ENCODE measurements around the gene METTL23.
"Not testable (repeated sequence)": the region's sequence is repeated elsewhere in the genome, so short reads cannot be mapped to it uniquely, and the experiment has no call there.

The METTL23 gene

DNA sequence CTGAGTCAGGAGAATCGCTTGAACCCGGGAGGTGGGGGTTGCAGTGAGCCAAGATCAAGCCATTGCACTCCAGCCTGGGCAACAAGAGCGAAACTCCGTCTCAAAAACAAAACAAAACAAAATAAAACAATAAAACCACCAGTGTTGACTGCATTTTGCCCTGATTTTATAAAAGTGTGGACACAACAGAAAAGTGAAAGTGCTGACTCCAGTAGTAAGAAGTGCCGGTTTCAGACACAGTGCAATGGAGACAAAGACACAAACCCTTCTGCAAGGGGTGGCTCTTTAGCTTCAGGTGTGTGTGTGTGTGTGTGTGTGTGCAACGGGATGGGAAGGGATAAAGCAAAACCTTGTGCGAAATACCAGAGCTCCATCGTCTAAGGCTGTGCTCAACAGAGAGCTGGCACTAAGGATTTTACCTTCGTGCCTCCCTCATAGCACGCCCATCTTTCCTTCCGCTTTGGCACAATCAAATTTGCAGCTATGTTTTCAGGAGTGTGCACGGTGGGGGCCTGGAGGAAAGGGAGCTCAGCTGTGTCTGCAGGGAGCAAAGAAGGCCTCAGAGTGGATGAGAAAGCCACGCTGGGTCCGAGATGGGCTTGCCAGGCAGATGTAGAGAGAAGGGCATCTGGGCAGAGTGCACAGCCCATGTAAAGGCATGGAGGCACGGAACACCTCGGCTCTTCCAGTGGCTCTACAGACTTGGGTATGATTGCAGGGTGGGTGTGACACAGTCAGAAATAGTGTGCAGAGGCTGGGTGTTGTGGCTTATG is 31.4 kb upstream of the METTL23 start:
- DNase-seq (ENCODE audit: low read depth), result no peak

DNA sequence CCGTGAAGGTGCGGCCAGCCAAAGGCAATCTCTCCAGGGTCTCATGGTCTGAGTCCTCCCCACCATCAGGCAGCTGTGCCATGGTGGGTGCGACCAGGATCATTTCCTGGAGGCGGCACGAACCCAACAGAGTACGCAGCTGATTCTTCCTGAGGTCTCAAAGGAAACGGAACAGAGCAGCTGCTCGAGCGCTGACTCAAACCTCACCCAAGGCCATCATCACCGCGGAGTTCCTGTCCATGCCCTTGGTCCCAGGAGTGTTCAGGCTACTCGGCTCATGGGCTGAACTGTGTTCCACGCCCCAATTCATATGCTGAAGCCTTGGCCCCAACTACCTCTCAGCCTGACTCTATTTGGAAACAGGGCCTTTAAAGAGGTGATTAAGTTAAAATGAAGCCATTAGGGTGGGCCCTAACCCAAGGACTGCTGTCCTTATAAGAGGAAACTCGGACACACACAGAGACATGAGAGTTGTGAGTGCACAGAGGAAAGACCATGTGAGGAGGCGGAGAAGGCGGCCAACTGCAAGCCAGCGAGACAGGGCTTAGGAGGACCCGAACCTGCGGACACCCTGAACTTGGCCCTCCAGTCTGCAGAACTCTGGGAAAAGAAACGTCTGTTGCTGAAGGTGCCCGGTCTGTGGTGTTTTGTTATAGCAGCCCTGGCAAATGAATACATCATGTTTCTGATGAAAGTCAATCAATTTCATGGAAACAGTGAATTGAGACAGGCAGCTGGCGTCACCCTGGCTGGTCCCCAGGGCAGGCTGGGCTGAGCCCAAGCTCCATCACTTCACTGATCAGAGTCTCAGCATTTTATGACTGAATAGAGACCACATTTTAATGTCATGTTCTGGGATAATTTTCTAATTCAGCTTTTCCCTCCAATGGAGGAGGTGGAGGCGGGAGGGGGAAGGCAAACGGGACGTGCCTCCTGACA is 29.6 kb upstream of the METTL23 start:
- DNase-seq (ENCODE audit: low read depth), result no peak

DNA sequence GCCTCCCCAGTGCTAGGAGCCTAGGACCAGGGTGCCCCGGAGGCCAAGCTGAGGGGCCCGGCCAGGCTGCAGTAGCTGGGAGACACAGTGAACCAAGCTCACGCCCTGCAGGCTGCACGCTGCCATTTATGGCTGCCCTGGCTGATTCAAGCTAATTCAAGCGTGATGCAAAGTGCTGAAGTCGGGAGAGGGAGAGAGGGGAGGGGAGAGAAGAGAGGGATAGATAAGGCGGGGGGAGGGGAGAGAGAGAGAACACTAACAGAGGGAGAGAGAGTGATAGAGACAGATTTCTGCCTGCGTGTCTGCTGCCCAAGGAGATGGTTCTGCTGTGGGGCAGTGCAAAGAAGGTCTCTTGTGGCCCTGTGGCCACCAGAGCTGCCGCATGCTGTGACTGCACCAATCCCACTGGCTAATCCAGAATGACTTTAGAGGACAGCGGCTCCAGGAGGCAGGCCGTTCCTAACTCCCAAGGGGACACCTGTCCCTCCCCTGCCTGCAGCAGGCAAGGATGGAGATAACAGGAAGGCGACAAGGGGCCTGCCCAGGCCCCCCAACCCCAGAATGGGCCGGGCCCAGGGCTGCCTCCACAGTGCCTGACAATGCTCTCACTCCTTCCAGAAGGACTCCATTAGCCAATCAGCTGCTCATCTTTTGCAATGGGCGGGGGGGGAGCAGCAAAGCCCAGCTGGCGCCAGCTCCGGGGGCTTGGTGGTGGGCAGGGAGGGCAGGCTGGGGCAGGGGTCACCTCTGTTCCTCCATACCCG is 28.8 kb upstream of the METTL23 start:
- DNase-seq (ENCODE audit: low read depth), result no peak

DNA sequence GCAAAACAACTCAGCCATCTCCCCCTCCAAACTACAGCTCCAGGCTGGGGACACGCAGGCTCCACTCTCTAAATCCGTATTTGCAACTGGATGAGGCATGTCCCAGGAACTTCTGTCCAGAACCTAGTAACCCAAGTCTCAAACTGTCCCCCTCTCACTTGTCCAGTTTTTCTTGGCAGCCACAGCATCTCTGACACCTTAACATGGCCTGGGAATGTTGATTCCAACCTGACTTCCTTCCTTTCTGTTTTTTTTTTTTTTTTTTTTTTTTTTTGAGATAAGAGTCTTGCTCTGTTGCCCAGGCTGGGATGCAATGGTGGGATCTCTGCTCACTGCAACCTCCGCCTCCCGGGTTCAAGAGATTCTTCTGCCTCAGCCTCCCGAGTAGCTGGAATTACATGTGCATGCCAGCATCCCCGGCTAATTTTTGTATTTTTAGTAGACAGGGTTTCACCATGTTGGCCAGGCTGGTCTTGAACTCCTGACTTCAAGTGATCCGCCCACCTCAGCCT is 28.1 kb upstream of the METTL23 start:
- not testable (repeated sequence) for DNase-seq (ENCODE audit: low read depth)

DNA sequence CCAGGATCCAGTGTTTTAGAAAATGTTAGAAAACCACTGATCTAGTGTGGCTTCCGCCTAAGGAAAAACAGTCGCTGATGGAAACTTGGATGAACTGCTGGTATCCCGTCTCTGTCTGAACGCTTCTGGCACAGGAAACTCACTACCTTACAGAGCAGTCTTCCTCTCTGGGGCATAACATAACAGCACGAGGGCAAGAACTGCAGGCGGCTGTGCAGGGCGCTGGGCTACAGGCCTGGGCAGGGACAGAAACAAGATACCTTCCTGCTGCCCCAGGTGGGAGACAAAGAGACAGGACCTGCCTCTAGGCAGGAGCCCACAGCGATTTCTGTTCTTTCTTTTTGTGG is 26.4 kb upstream of the METTL23 start:
- no peak for DNase-seq (ENCODE audit: low read depth)

DNA sequence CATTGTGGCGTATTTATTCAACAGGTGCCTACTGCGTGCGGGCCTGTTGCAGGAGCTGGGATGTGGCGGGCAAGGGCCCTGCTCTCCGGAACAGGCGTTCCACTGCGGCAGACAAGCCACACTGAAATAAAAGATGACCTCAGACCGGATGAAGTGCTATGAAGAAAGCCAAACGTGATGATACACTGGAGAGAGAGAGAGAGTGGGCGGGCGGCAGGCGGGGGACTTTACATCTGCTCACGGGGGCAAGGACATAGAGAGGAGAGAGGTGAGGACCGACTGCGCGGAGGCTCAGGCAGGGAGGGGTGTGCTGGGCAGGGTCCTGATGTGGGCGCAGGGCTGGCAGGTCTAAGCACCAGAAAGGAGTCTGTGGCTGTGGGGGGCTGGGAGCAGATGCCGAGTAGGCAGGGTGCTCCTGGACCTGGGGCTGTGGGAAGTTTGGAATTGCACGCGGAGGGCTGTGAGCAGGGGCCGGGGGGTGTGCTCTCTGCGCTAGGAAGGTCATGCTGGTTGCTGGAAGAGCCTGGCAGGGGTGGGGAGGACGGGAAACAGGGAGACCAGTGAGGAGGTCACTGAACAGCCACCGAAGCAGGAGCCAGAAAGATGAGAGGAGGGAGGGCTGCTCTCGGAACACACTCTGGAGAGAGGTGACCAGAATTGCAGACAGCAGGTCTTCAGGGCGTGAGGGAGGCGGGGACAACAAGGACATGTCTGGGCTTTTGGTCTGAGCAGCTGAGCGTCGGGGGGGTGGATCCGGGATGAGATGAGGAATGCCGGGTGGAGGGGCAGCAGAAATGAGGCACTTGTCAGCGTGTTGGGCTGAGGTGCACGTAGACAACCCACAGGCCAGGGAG is 25.8 kb upstream of the METTL23 start:
- DNase-seq (ENCODE audit: low read depth), result no peak

DNA sequence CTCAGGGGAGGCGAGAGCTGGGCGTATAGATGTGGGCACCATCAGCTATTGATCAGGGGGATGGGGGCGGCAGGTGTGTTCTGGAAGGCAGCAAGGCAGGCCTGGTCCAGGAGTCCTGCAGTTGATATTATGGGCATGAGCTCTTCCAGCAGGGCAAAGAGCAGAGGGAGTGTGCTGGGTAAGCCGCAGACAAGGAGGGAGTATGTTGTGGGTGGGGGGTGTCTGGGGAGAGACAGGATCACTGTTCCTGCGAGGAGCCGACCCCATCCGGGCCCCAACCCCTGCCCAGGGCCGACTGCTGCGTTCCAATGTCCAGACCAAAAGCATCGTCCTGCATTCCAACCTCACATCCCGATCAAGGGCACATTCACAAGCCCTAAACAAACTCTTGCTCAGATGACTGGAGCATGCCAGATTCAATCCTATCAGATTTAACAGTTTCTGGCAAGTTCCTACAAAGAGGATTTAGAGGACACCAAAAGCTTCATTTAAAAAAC is 25.1 kb upstream of the METTL23 start:
- DNase-seq (ENCODE audit: low read depth), result no peak

DNA sequence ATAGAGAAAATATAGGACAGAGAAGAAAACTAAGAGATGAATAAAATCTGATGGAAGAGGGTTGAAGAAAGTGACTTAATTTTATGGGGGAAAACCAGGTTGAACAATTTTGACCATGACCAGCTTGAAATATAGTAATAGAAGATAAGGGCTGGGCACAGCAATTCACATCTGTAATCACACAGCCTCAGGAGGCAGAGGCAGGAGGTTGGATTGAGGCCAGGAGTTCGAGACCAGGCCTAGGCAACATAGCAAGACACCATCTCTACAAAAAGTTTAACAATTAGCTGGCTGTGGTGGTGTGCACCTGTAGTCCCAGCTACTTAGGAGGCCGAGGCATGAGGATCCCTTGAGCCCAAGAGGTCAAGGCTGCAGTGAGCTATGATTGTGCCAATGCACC is 24.6 kb upstream of the METTL23 start:
- DNase-seq (ENCODE audit: low read depth), result no peak

DNA sequence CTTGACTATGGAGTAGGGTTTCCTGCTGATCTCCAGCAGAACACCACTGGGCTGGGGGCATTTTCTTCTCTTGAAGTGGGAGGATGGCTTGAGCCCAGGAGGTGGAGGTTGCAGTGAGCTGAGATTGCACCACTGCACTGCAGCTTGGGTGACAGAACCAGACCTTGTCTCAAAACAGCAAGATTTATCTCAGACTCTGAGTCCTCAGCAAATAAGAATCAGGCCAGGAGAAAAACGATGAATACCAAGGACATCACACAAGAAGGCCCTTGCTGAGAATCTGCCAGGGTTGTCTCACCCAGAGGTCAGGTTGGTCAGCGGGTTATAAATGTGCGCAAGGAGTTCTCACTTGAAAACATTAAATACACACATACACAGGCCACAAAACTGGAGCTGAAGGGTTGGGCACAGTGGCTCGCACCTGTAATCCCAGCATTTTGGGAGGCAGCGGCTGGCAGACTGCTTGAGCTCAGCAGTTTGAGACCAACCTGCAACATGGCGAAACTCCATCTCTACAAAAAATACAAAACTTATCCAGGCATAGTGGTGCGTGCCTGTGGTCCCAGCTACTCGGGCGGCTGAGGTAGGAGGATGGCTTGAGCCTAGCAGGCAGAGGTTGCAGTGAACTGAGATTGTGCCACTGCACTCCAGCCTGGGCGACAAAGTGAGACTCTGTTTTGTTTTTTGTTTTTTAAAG is 23.6 kb upstream of the METTL23 start:
- no peak for DNase-seq (ENCODE audit: low read depth)

DNA sequence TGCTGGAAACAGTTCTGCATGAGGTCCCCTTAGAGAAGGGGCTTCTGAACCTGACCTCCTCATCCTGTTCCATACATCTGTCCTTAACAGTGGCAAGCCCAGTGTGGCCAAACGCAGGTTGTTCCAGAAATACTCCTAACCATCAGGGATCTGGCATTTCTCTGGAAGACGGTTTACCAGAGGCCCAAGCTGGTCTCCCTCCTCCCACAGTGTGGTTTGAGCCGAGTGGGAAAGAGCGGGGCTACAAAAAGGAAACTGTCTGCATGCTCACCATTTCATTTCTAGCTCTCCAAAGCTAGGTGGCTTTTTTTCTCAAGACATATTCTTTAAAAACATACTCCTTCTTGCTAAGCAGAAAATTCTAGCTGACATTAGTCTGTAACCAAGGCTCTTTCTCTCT is 21.8 kb upstream of the METTL23 start:
- no peak for DNase-seq (ENCODE audit: low read depth)

DNA sequence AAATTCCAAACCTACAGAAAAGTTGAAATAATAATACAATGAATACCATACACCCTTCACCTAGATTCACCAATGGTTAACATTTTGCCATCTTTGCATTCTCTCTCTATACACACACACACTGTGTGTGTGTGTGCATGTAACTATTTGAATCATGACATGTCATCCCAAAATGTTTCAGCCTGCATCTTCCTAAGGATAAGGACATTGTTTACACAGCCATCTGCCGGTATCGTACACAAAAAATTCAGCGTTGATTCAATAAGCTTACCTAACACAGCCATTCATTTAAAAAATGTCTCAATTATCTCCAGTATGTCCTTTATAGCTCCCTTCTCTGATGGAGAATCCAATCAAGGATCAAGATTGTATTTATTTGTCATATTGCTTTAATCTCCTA is 19.8 kb upstream of the METTL23 start:
- DNase-seq (ENCODE audit: low read depth), result no peak

DNA sequence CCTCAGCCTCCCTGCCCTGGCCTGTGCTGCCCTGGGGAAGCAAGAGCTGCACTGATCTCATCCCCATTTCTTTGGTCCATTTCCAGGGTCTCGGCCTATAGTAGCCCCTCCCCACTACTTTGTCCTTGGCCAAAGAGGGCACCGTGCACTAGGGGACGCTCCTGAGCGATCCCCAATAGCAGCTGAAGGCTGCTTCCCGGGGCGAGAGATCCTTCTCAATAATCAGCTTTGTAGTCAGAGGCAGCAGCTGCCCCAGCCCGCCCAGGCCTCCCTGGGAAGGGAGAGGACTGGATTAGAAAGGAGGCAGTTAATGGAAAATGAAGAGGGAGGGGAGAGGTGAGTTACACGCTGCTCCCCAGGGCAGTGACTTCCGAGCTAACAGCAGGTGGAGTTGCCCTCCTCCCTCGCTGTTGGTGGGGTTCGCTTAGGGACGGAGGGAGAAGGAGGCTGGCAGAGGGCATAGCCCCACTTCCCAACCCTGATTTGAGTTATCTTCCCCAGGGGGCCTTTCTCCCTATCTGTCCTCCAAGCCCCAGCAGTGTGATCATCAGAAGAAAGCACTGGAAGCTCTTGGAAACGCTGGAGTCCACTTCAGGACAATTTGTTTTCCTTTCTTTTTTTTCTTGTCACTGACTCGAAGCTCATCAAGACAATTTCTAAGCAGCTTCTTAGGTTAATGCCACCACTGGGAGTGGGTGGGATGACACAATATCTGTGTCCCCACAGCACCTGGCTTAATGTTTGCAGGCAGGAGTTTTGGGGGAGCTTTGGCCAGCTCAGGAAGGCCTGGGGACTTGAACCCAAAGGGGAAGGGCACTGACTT is 18.4 kb upstream of the METTL23 start:
- no peak for DNase-seq (ENCODE audit: low read depth)

DNA sequence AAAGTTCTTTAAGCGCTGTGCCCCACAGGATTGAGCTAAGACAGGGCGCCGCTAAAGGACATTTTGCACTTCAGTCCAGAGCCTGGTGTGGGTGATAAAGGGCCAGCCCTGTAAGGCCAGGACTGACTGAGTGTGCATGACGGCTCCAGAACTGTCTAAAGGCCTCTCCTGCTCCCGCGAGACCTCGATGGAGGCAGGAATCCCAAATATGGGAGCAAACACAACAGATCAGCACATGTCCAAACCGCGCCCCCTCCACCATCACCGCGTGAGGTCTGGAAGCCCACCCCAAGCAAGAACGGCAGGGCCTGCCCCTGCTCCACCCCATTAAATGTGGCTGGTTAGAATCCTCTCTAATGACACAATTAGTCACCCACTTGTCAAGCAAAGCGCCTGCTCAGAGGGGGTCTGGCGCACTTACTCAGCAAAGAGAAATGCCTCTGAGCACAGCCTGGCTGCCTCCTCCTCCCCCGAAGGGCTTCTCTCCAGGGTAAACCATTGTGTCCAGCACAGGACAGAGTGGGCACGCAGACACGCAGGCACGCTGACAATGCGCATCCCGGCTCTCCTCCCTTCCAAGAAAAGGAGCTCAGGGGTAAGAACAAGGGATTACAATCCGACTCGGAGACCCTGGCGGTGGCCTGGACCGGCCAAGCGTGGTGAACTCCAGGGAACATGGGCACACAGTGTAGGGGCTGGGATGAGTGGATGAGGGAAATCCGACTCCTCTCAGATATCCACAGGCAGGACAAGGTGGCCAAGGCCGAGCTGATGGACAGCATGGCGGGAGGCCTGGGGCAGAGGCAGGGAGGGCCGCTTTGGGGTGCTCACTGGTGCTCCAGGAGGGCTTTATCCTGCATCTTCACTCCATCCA is 17.3 kb upstream of the METTL23 start:
- DNase-seq (ENCODE audit: low read depth), result no peak

DNA sequence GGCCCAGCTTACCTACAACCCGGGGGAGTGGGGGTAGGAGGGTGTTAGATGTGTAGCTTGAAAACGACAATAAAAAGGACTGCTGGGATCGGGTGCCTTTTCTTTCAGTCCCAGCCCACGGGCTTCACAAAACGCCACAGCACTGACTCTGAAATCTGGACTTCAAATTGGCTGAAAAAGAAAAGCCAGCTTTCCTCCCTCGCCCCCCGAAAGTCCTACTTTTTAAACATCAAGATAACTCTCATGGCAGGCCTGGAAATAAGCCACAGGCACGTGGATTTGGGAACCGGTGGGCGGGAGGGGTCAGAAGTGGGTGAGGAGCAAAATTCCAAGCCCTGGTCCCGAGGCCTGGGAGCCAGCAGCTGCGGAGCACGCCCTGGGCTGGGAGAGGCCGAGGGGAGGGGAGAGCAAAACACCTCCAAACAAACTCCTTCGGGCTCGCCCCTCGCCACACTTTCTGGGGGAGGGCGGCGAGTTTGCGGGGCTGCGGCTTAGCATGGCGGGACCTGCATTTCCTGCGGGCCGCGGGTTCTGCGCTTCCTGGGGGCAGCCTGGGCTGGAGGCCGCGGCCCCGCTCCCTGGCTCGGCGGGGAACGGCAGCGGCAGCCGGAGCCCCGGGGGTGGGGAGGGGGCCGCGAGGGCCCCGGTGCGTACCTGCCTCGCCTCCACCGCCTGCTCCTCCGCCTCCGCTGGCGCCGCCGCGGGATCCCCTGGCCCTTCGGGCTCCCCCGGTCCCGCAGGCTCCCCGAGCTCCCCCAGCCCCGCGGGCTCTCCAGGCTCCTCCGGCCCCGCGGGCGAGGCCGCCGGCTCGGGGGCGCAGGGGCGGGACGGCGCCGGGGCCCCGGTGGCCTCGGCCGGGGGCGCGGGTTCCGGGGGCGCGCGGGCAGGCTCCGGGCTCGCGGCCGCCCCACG is 16.4 kb upstream of the METTL23 start:
- DNase-seq (ENCODE audit: low read depth), result not testable (repeated sequence)

DNA sequence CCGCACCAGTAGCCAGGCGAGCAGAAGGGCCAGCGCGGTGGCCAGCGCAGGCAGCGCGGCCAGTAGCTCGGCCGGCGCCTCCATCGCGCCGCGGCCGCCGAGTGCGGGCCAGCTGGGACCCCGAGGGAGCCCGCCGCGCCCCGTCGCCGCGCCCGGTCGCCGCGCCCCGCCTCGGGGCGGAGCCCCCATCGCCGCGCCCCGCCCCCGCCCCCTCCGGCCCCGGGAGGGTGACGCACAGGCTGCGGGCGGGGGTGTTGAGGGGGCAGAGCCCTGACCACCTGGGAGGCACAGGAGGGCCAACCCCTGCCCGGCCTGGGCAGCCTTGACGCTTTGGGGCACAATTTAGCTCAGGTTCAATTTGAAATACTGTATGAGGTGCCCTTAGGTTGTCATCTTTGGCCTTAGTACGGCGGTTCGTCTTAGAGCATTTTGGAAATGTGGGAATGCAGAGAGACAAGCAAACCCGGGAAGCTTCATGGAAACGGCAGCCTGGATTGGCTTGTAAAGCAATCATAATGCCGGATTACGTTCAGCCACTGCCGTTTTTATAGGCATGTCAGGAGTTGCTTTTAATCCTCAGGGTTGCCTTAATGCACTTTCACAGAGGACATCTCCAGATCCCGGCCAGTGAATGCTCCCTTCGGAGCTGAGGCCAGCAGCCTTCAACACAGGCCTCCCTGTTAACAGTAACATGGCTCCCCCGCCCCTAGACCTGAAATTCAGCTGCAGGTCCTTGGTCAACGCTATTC is 15.6 kb upstream of the METTL23 start, which contains the start of gene MXRA7:
Gene MXRA7, minus strand, starts transcription at position 103 of the 749 bp plus-strand sequence. Its CDS starts 19 bp downstream, at position 84.
- DNase-seq (ENCODE audit: low read depth), result peak; percentile 56

DNA sequence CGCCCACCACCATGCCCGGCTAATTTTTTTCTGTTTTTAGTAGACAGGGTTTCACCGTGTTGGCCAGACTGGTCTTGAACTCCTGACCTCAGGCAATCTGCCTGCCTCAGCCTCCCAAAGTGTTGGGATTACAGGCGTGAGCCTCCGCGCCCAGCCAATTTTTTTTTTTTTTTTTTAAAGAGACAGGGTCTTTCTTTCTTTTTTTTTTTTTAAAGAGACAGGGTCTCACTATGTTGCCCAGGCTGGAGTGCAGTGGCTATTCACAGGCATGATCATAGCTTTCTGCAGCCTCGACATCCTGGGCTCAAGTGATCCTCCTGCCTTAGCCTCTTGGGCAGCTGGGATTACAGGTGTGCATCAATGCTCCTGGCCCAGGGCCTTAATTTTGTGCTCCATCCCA is 14.3 kb upstream of the METTL23 start:
- not testable (repeated sequence) for DNase-seq (ENCODE audit: low read depth)

DNA sequence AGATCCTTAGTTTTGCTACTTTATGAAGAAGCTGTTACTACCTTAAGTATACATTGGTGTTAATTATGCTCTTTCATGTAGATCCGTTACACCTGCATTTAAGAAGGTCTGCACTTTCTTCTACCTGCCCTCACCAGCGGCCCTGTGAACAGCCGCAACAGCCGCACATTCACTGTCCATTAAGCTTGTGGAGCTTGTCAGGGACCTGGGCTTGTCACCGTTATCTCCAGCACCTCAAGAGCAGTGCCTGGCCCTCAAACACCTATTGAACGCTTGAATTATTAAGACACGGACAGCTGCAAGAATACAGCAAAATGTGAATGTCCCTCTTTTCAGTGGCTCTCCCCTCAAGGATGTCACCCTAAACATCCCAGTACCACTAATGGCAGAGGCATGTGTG is 12.9 kb upstream of the METTL23 start:
- DNase-seq (ENCODE audit: low read depth), result no peak
